ENCODE results near the gene CD86.

Gene CD86

GRCh38 chr3:122063908-122064307 lies 8.7 kb downstream of the CD86 start:
- no peak for DNase-seq

- DNase-seq, result no peak
Measured at GRCh38 chr3:122064326-122064725, 9.2 kb downstream of the CD86 start.

- DNase-seq, result no peak
Measured at GRCh38 chr3:122066331-122067213, 11.4 kb downstream of the CD86 start.

GRCh38 chr3:122067214-122067550 lies 12.0 kb downstream of the CD86 start:
- no peak for DNase-seq

- no peak for DNase-seq
Measured at GRCh38 chr3:122067588-122068240, 12.6 kb downstream of the CD86 start.

- DNase-seq, result no peak
Measured at GRCh38 chr3:122074621-122075265, 19.6 kb downstream of the CD86 start.

GRCh38 chr3:122076491-122077292 lies 21.5 kb downstream of the CD86 start:
- DNase-seq, result no peak

GRCh38 chr3:122077293-122078234 lies 22.4 kb downstream of the CD86 start:
- no peak for DNase-seq

GRCh38 chr3:122078235-122078935 lies 23.2 kb downstream of the CD86 start:
- DNase-seq, result no peak

GRCh38 chr3:122079524-122080206 lies 24.5 kb downstream of the CD86 start:
- no peak for DNase-seq

- no peak for DNase-seq
Measured at GRCh38 chr3:122080207-122080587, 25.0 kb downstream of the CD86 start.

GRCh38 chr3:122081543-122082247 lies 26.5 kb downstream of the CD86 start:
- no peak for DNase-seq

- DNase-seq, result no peak
Measured at GRCh38 chr3:122082357-122082756, 27.2 kb downstream of the CD86 start.

- DNase-seq, result no peak
Measured at GRCh38 chr3:122084799-122085198, 29.6 kb downstream of the CD86 start.

- no peak for DNase-seq
Measured at GRCh38 chr3:122085673-122086072, 30.5 kb downstream of the CD86 start.

- DNase-seq, result no peak
Measured at GRCh38 chr3:122088531-122088930, 33.4 kb downstream of the CD86 start.

- DNase-seq, result no peak
Measured at GRCh38 chr3:122091602-122092295, 36.6 kb downstream of the CD86 start.

GRCh38 chr3:122092460-122093165 lies 37.5 kb downstream of the CD86 start:
- DNase-seq, result no peak

GRCh38 chr3:122094125-122094524 lies 39.0 kb downstream of the CD86 start:
- DNase-seq, result no peak
